Nephron (organoid): ENCODE results near the gene ATXN7L1.
A peak's percentile ranks its signal among the peaks of the same experiment; 100 is the strongest.
"Not testable (repeated sequence)": the region's sequence is repeated elsewhere in the genome, so short reads cannot be mapped to it uniquely, and the experiment has no call there.

Source experiments
- H3K27ac Mint-ChIP-seq, 3 experiments: 2 replicates each; pipeline ENCODE4 v1.8.0; 2020; ENCODE audit warnings: mixed read lengths in 3 of 3, mild to moderate bottlenecking in 2 of 3, moderate library complexity in 1 of 3
- H3K27me3 Mint-ChIP-seq: 2 replicates; pipeline ENCODE4 v1.8.0; 2021; ENCODE audit warnings: low read depth, mild to moderate bottlenecking, moderate library complexity, mixed read lengths
- H3K36me3 Mint-ChIP-seq: 2 replicates; pipeline ENCODE4 v1.8.0; 2020; ENCODE audit warnings: low read depth, mixed read lengths
- H3K4me1 Mint-ChIP-seq: 2 replicates; pipeline ENCODE4 v1.8.0; 2020; ENCODE audit warnings: mixed read lengths
- H3K4me3 Mint-ChIP-seq, 3 experiments: 2 replicates each; pipeline ENCODE4 v1.8.0; 2020; ENCODE audit warnings: mild to moderate bottlenecking in 3 of 3, mixed read lengths in 3 of 3, moderate library complexity in 2 of 3
- H3K9me3 Mint-ChIP-seq: 2 replicates; pipeline ENCODE4 v1.8.0; 2020; ENCODE audit warnings: mixed read lengths
- TF ChIP-seq, protein P1 (sequence below), 3 experiments: fragments of 200-600 bp; sonication (generic); IDR thresholded peaks; one replicate each; pipeline ENCODE4 v1.5.0; 2021; ENCODE audit warnings: antibody characterized with exemption in 3 of 3; ENCODE audit not compliant: unreplicated experiment in 3 of 3

ATXN7L1 gene

GRCh38 chr7:105853931-105854419, 22.4 kb downstream of the ATXN7L1 start:
- peaks cover 8% of the 10 kb centered on the region for H3K36me3 Mint-ChIP-seq
- TF ChIP-seq, protein P1, sequence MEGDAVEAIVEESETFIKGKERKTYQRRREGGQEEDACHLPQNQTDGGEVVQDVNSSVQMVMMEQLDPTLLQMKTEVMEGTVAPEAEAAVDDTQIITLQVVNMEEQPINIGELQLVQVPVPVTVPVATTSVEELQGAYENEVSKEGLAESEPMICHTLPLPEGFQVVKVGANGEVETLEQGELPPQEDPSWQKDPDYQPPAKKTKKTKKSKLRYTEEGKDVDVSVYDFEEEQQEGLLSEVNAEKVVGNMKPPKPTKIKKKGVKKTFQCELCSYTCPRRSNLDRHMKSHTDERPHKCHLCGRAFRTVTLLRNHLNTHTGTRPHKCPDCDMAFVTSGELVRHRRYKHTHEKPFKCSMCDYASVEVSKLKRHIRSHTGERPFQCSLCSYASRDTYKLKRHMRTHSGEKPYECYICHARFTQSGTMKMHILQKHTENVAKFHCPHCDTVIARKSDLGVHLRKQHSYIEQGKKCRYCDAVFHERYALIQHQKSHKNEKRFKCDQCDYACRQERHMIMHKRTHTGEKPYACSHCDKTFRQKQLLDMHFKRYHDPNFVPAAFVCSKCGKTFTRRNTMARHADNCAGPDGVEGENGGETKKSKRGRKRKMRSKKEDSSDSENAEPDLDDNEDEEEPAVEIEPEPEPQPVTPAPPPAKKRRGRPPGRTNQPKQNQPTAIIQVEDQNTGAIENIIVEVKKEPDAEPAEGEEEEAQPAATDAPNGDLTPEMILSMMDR (IDR thresholded peaks at IDR 0.05; ENCODE audit: unreplicated experiment in 3 of 3) = peak; percentile 21 to 35 (median 22)
- peaks cover 22% of the 10 kb centered on the region for H3K4me1 Mint-ChIP-seq
- H3K27ac Mint-ChIP-seq = peak overlapping the region; percentile 90 to 93 (median 90)
- peak overlapping the region; percentile 42 to 60 (median 59) for H3K4me3 Mint-ChIP-seq
- no peaks in the 10 kb centered on the region for H3K9me3 Mint-ChIP-seq
- no peaks in the 10 kb centered on the region for H3K27me3 Mint-ChIP-seq

DNA sequence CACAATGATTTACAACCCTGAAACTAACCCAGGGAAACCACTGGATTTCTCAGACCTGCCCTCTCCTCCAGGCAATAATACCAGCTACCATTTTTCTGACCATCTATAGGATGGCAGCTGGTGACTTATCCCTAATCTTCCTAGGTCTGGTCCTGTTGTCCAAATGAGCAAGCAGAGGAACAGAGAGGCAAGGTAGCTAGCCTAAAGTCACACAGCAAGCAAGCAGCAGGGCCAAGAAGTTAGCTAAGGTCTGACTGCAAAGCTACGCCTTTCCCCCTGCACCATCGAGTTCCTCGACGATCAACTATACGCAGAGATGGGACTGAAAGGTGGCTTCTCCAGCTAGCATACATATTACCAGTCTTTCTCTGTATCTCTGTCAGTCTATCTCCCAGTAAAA, 25.3 kb downstream of the ATXN7L1 start:
- Mint-ChIP-seq H3K27ac (no peak overlapping the region), H3K4me3 (no peak overlapping the region), H3K27me3 (no peaks in the 10 kb centered on the region), H3K36me3 (peaks cover 18% of the 10 kb centered on the region), H3K4me1 (peaks cover 22% of the 10 kb centered on the region), H3K9me3 (peaks cover 8% of the 10 kb centered on the region)
- TF ChIP-seq, protein P1 (IDR thresholded peaks at IDR 0.05; ENCODE audit: unreplicated experiment in 3 of 3) = no peak

DNA sequence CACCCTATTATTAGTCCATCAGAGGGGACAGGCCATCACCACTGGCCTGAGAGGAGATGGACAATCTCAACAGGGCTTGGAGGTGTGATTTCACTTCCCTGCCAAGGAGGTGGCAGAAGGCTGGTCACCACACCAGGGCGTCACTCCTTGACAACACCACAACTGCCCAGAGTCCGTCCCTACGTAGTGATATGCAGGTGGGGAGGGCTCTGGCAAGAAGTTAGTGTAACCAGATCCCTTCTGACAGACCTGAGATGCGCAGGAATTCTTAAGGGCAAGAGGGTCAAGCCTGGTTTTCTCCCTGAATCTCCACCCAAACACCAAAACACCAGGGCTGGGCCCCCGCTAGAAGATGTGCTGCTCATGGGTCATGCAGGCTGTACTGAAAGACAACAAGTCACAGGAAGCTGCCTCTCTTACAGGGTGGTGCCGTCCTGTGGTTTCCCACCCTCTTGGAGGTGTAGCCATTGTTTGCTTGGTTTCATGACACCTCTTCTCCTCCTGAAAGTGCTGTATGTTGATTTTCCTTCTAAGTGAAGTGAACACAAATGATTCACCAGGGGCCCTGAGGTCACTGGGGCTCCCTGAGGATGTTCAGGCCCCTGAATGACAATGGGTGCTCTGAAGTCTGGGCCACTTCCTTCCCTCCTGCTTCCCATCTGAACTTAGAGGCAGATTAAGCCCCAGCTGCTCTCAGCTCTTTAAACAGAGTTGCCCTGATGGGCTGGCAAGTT, 27.1 kb downstream of the ATXN7L1 start:
- Mint-ChIP-seq H3K36me3 (peaks cover 24% of the 10 kb centered on the region), H3K9me3 (peaks cover 12% of the 10 kb centered on the region), H3K4me1 (peaks cover 18% of the 10 kb centered on the region), H3K27me3 (no peaks in the 10 kb centered on the region), H3K27ac (no peak overlapping the region), H3K4me3 (no peak overlapping the region)
- TF ChIP-seq, protein P1 (IDR thresholded peaks at IDR 0.05; ENCODE audit: unreplicated experiment in 3 of 3) = no peak

DNA sequence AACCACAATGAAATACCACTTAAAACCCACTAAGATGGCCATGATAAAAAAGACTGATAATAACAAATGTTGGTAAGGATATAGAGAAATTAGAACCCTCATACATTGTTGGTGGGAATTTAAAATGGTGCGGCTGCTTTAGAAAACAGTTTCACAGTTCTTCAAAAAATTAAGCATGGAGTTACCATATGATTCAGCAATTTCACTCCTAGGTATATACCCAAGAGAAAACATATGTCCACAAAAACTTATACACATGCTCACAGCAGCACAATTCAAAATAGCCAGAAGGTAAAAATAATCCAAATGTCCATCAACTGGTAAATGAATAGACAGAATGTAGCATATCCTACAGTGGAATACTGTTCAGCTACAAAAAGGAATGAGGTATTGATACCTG, 30.0 kb downstream of the ATXN7L1 start:
- H3K4me3 Mint-ChIP-seq = no peak overlapping the region
- no peaks in the 10 kb centered on the region for H3K27me3 Mint-ChIP-seq
- H3K4me1 Mint-ChIP-seq = no peaks in the 10 kb centered on the region
- TF ChIP-seq, protein P1 (IDR thresholded peaks at IDR 0.05; ENCODE audit: unreplicated experiment in 3 of 3) = no peak
- peaks cover 29% of the 10 kb centered on the region for H3K36me3 Mint-ChIP-seq
- H3K9me3 Mint-ChIP-seq = peaks cover 13% of the 10 kb centered on the region
- no peak overlapping the region for H3K27ac Mint-ChIP-seq

GRCh38 chr7:105844681-105845080, 31.7 kb downstream of the ATXN7L1 start:
- H3K27ac Mint-ChIP-seq, H3K4me3 Mint-ChIP-seq, H3K27me3 Mint-ChIP-seq, H3K4me1 Mint-ChIP-seq: not testable (repeated sequence)
- H3K9me3 Mint-ChIP-seq = peaks cover 13% of the 10 kb centered on the region
- peaks cover 29% of the 10 kb centered on the region for H3K36me3 Mint-ChIP-seq

DNA sequence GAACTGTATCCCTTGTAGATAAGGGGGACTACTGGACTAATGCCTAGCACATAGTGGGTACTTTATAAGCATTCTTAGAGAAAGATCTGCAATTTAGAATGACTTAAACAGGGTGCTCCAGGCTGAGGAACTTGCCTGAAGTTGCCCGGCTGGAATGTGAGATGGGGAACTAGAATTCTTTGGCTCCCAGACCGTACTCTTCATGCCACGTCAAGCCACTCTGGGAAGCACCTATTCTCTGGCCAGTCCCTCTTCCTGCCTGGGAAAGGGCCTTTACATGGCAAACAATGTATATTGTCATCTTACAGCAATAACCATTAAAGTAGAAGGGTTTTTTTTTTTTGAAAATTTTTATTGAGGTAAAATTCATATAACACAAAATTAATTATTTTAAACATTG, 34.5 kb downstream of the ATXN7L1 start:
- TF ChIP-seq, protein P1 (IDR thresholded peaks at IDR 0.05; ENCODE audit: unreplicated experiment in 3 of 3) = no peak
- Mint-ChIP-seq H3K27ac (no peak overlapping the region), H3K36me3 (peaks cover 16% of the 10 kb centered on the region), H3K27me3 (no peaks in the 10 kb centered on the region), H3K9me3 (peaks cover 8% of the 10 kb centered on the region), H3K4me3 (no peak overlapping the region), H3K4me1 (peaks cover 24% of the 10 kb centered on the region)
